HEK293 (cell line): ENCODE data around the gene AKT3.
A peak's percentile ranks its signal among the peaks of the same experiment; 100 is the strongest.

Experiments
- CTCF ChIA-PET: fragments of 350-600 bp; formaldehyde crosslinking; extraction: SDS; loops from one replicate; lab custom pipeline; 2021; ENCODE audit warnings: antibody characterized with exemption; lab: Yijun Ruan, JAX
- POLR2A ChIA-PET: fragments of 300-600 bp; formaldehyde crosslinking; extraction: SDS; loops from one replicate; lab custom pipeline; 2020; ENCODE audit warnings: antibody characterized with exemption, inconsistent platforms; lab: Yijun Ruan, JAX
- H3K27ac ChIP-seq: fragments of 200-500 bp; sonication (Bioruptor generic); 2 replicates; pipeline ENCODE4 v1.5.1; 2014; ENCODE audit warnings: low read depth, low read length, control low read depth, inconsistent platforms; ENCODE audit errors: extremely low read depth
- H3K36me3 ChIP-seq, 2 experiments: fragments of 200-500 bp in 1 of 2; sonication (Bioruptor generic) in 1 of 2; 1 replicate in 1 of 2; 2 replicates in 1 of 2; pipeline ENCODE4 v1.5.1; 2014 to 2017; ENCODE audit warnings: inconsistent platforms in 2 of 2, low read length in 2 of 2; ENCODE audit not compliant: control insufficient read depth in 2 of 2, insufficient read depth in 1 of 2
- H3K4me1 ChIP-seq: fragments of 200-500 bp; sonication (Bioruptor generic); 2 replicates; pipeline ENCODE4 v1.5.1; 2014; ENCODE audit warnings: mild to moderate bottlenecking, low read length, inconsistent platforms; ENCODE audit not compliant: control insufficient read depth, insufficient read depth
- H3K4me3 ChIP-seq: 2 replicates; pipeline ENCODE4 v1.5.1; 2011; ENCODE audit warnings: low read depth, mild to moderate bottlenecking, control low read depth, low read length, moderate library complexity
- H3K9me3 ChIP-seq: fragments of 200-500 bp; sonication (Bioruptor generic); 2 replicates; pipeline ENCODE4 v1.5.1; 2014; ENCODE audit warnings: low read depth, low read length, inconsistent platforms; ENCODE audit not compliant: control insufficient read depth, insufficient read depth
- ATF2 ChIP-seq: fragments of 450-650 bp; formaldehyde crosslinking; IDR thresholded peaks from 2 replicates; pipeline ENCODE4 v1.5.1; 2016; ENCODE audit warnings: missing biosample characterization, missing genetic modification characterization, low read depth
- BCL11A ChIP-seq: fragments of 450-650 bp; formaldehyde crosslinking; IDR thresholded peaks from 2 replicates; pipeline ENCODE4 v1.5.1; 2016; ENCODE audit warnings: low read depth, missing biosample characterization, missing genetic modification characterization
- BCL6B ChIP-seq: fragments of 450-650 bp; formaldehyde crosslinking; IDR thresholded peaks from 2 replicates; pipeline ENCODE4 v1.5.1; 2017; ENCODE audit warnings: missing biosample characterization, missing genetic modification characterization
- HOXC10 ChIP-seq: sonication (generic); formaldehyde crosslinking; IDR thresholded peaks from 2 replicates; pipeline ENCODE4 v1.8.1; 2023; ENCODE audit warnings: mild to moderate bottlenecking, missing genetic modification reagents
- KLF7 ChIP-seq: fragments of 450-650 bp; formaldehyde crosslinking; IDR thresholded peaks from 2 replicates; pipeline ENCODE4 v1.5.1; 2016; ENCODE audit warnings: missing biosample characterization, missing genetic modification characterization, borderline replicate concordance
- SALL2 ChIP-seq: fragments of 450-650 bp; formaldehyde crosslinking; IDR thresholded peaks from 2 replicates; pipeline ENCODE4 v1.5.0; 2017; ENCODE audit warnings: missing biosample characterization, mild to moderate bottlenecking, missing genetic modification characterization, borderline replicate concordance
- SETDB1 ChIP-seq: IDR thresholded peaks from one replicate; pipeline ENCODE4 v1.6.1; 2017; ENCODE audit warnings: mild to moderate bottlenecking, low read length, moderate library complexity, mixed read lengths; ENCODE audit not compliant: insufficient read length
- TRIM28 ChIP-seq: IDR thresholded peaks from 2 replicates; pipeline ENCODE4 v1.6.1; 2011; ENCODE audit warnings: low read length, control low read depth, borderline replicate concordance
- ZBTB44 ChIP-seq: fragments of 450-650 bp; IDR thresholded peaks from 2 replicates; pipeline ENCODE4 v1.5.1; 2018; ENCODE audit warnings: missing biosample characterization, mild to moderate bottlenecking, missing genetic modification characterization
- ZEB2 ChIP-seq: fragments of 450-650 bp; formaldehyde crosslinking; IDR thresholded peaks from 2 replicates; pipeline ENCODE4 v1.5.1; 2016; ENCODE audit warnings: missing biosample characterization, missing genetic modification characterization
- ZFP69B ChIP-seq: fragments of 450-650 bp; formaldehyde crosslinking; IDR thresholded peaks from 2 replicates; pipeline ENCODE4 v1.5.1; 2016; ENCODE audit warnings: missing biosample characterization, missing genetic modification characterization
- ZIC2 ChIP-seq: fragments of 450-650 bp; formaldehyde crosslinking; IDR thresholded peaks from 2 replicates; pipeline ENCODE4 v1.5.1; 2016; ENCODE audit warnings: missing biosample characterization, missing genetic modification characterization
- ZNF140 ChIP-seq: fragments of 450-650 bp; formaldehyde crosslinking; IDR thresholded peaks from 2 replicates; pipeline ENCODE4 v1.5.1; 2016; ENCODE audit warnings: missing biosample characterization, missing genetic modification characterization
- ZNF146 ChIP-seq: fragments of 450-650 bp; formaldehyde crosslinking; IDR thresholded peaks from 2 replicates; pipeline ENCODE4 v1.5.1; 2016; ENCODE audit warnings: missing biosample characterization, missing genetic modification characterization
- ZNF174 ChIP-seq: fragments of 450-650 bp; formaldehyde crosslinking; IDR thresholded peaks from 2 replicates; pipeline ENCODE4 v1.5.0; 2017; ENCODE audit warnings: missing biosample characterization, mild to moderate bottlenecking, missing genetic modification characterization
- ZNF221 ChIP-seq: fragments of 450-650 bp; formaldehyde crosslinking; IDR thresholded peaks from 2 replicates; pipeline ENCODE4 v1.5.1; 2017; ENCODE audit warnings: missing biosample characterization, missing genetic modification characterization, borderline replicate concordance
- ZNF311 ChIP-seq: fragments of 450-650 bp; formaldehyde crosslinking; IDR thresholded peaks from 2 replicates; pipeline ENCODE4 v1.5.1; 2017; ENCODE audit warnings: missing biosample characterization, missing genetic modification characterization, borderline replicate concordance
- ZNF423 ChIP-seq: fragments of 450-650 bp; formaldehyde crosslinking; IDR thresholded peaks from 2 replicates; pipeline ENCODE4 v1.5.1; 2016; ENCODE audit warnings: missing biosample characterization, missing genetic modification characterization
- ZNF510 ChIP-seq: fragments of 450-650 bp; formaldehyde crosslinking; IDR thresholded peaks from 2 replicates; pipeline ENCODE4 v1.5.1; 2018; ENCODE audit warnings: mild to moderate bottlenecking, missing genetic modification characterization, missing biosample characterization; ENCODE audit not compliant: insufficient replicate concordance
- ZNF549 ChIP-seq: fragments of 450-650 bp; IDR thresholded peaks from 2 replicates; pipeline ENCODE4 v1.5.1; 2018; ENCODE audit warnings: missing biosample characterization, missing genetic modification characterization, mild to moderate bottlenecking, inconsistent platforms, moderate library complexity
- ZNF610 ChIP-seq: fragments of 450-650 bp; formaldehyde crosslinking; IDR thresholded peaks from 2 replicates; pipeline ENCODE4 v1.5.1; 2016; ENCODE audit warnings: missing biosample characterization, missing genetic modification characterization, borderline replicate concordance
- ZNF658 ChIP-seq: fragments of 450-650 bp; formaldehyde crosslinking; IDR thresholded peaks from 2 replicates; pipeline ENCODE4; 2016; ENCODE audit warnings: missing biosample characterization, missing genetic modification characterization
- ZNF701 ChIP-seq: fragments of 450-650 bp; formaldehyde crosslinking; IDR thresholded peaks from 2 replicates; pipeline ENCODE4 v1.5.1; 2016; ENCODE audit warnings: missing biosample characterization, missing genetic modification characterization
- ZNF76 ChIP-seq: fragments of 450-650 bp; formaldehyde crosslinking; IDR thresholded peaks from 2 replicates; pipeline ENCODE4; 2016; ENCODE audit warnings: low read depth, missing biosample characterization, missing genetic modification characterization, borderline replicate concordance
- ZNF785 ChIP-seq: fragments of 450-650 bp; formaldehyde crosslinking; IDR thresholded peaks from 2 replicates; pipeline ENCODE4 v1.5.1; 2016; ENCODE audit warnings: missing biosample characterization, missing genetic modification characterization
- ZNF830 ChIP-seq: fragments of 450-650 bp; IDR thresholded peaks from 2 replicates; pipeline ENCODE4 v1.5.0; 2018; ENCODE audit warnings: missing biosample characterization, missing genetic modification characterization, low read depth, mild to moderate bottlenecking, moderate library complexity
- ZNF837 ChIP-seq: fragments of 450-650 bp; formaldehyde crosslinking; IDR thresholded peaks from 2 replicates; pipeline ENCODE4 v1.5.1; 2016; ENCODE audit warnings: missing biosample characterization, missing genetic modification characterization

AKT3 gene

GRCh38 chr1:243587285-243587684, 262.8 kb downstream of the AKT3 start:
- POLR2A ChIA-PET = no interaction called here
- no peaks in the 10 kb centered on the region; a peak in 1 of 3 replicates for H3K36me3 ChIP-seq
- 0 out of 2 replicates have a peak, but pooled peaks cover under 1% of the 10 kb centered on the region for H3K9me3 ChIP-seq
- no peak overlapping the region for H3K27ac ChIP-seq
- H3K4me1 ChIP-seq = no peaks in the 10 kb centered on the region
- TF ChIP-seq ZEB2 (tag by site-specific recombination) (no peak), ZNF423 (tag by site-specific recombination) (no peak), ZNF311 (tag by site-specific recombination) (no peak), ZNF785 (tag by site-specific recombination) (no peak), ZFP69B (tag by site-specific recombination) (no peak), ZNF174 (no peak), ZNF658 (tag by site-specific recombination) (no peak), ZNF146 (tag by site-specific recombination) (no peak), ZNF221 (no peak), ZNF610 (tag by site-specific recombination) (no peak), BCL11A (tag by site-specific recombination) (no peak), SETDB1 (no peak), BCL6B (no peak), ZNF701 (tag by site-specific recombination) (no peak), ZIC2 (no peak)
- no peak overlapping the region for H3K4me3 ChIP-seq
- CTCF ChIA-PET = no interaction called here

- Histone ChIP-seq H3K4me1 (no peaks in the 10 kb centered on the region), H3K27ac (no peak overlapping the region), H3K36me3 (no peaks in the 10 kb centered on the region; a peak in 1 of 3 replicates), H3K4me3 (no peak overlapping the region), H3K9me3 (0 out of 2 replicates have a peak, but pooled peaks cover 2% of the 10 kb centered on the region)
- CTCF ChIA-PET = no interaction called here
- POLR2A ChIA-PET = no interaction called here
- TF ChIP-seq BCL11A (tag by site-specific recombination) (no peak), ZNF76 (tag by site-specific recombination) (no peak), SALL2 (no peak), ATF2 (no peak), HOXC10 (CRISPR knock-in tag) (no peak), KLF7 (tag by site-specific recombination) (no peak)
Observed at GRCh38 chr1:243585982-243586381, 264.1 kb downstream of the AKT3 start.

- Histone ChIP-seq H3K9me3 (0 out of 2 replicates have a peak, but pooled peaks cover 2% of the 10 kb centered on the region), H3K36me3 (no peaks in the 10 kb centered on the region; a peak in 1 of 3 replicates), H3K27ac (no peak overlapping the region), H3K4me3 (no peak overlapping the region), H3K4me1 (no peaks in the 10 kb centered on the region)
- CTCF ChIA-PET = interaction anchor here (1.1 kb wide), 1 partner anchor 8 kb away, joined by 3 read pairs; no protein-coding TSS in a partner anchor
- POLR2A ChIA-PET = no interaction called here
- TF ChIP-seq TRIM28 = peak; percentile 89
- TF ChIP-seq ZBTB44 (tag by site-specific recombination) = no peak
- no peak for TF ChIP-seq ZNF837 (tag by site-specific recombination)
- no peak for TF ChIP-seq ZNF830 (tag by site-specific recombination)
- TF ChIP-seq ZNF510 (tag by site-specific recombination) = peak; percentile 46
- TF ChIP-seq ZNF140 (tag by site-specific recombination) = no peak
- TF ChIP-seq ZNF549 (tag by site-specific recombination) = peak; percentile 42; the same call in 1 of the 2 replicates
Observed at GRCh38 chr1:243582326-243582725, 267.7 kb downstream of the AKT3 start.
